Stomach (tissue), 4 donors: ENCODE data around the gene FAXDC2.

ENCODE experiments used
- POLR2A ChIP-seq, 4 donors: fragments of 450-650 bp; IDR thresholded peaks; one replicate each; pipeline ENCODE4 v1.6.1; 2016; ENCODE audit warnings: antibody characterized with exemption in 4 of 4, control low read depth in 2 of 4, mild to moderate bottlenecking in 1 of 4, moderate library complexity in 1 of 4
- POLR2AphosphoS5 ChIP-seq, 3 donors: sonication (generic); formaldehyde crosslinking; IDR thresholded peaks; one replicate each; pipeline ENCODE4 v1.6.1; 2016; ENCODE audit warnings: antibody characterized with exemption in 3 of 3

- no peak for TF ChIP-seq POLR2A (IDR thresholded peaks at IDR 0.05)
- TF ChIP-seq POLR2AphosphoS5 (IDR thresholded peaks at IDR 0.05): no peak
These were observed 45.5 kb upstream of the FAXDC2 start for GRCh38 chr5:154895606-154896561.
